Testis (tissue), 3 donors: ENCODE measurements around the gene PAX4. TPM values are rescaled to one million over a fixed set of nuclear protein-coding genes. Genes with fewer than 3 reads are reported as not detected.

Experiments used
- DNase-seq: peaks from one replicate; pipeline ENCODE4 v3.0.0-alpha.2; 2019
- H3K27ac ChIP-seq, 2 donors: fragments of 200-600 bp; sonication (generic); one replicate each; pipeline ENCODE4 v1.5.1; 2019
- H3K27me3 ChIP-seq: fragments of 200-600 bp; sonication (generic); one replicate; pipeline ENCODE4 v1.5.1; 2019
- H3K36me3 ChIP-seq: fragments of 200-600 bp; sonication (generic); one replicate; pipeline ENCODE4 v1.5.1; 2017; ENCODE audit warnings: low read depth; ENCODE audit errors: missing control alignments
- H3K4me1 ChIP-seq: fragments of 200-600 bp; sonication (generic); one replicate; pipeline ENCODE4 v1.5.1; 2019
- H3K4me3 ChIP-seq, 2 donors: fragments of 200-600 bp; sonication (generic); one replicate each; pipeline ENCODE4 v1.5.1; 2017 to 2019
- H3K9me3 ChIP-seq: fragments of 200-600 bp; sonication (generic); one replicate; pipeline ENCODE4 v1.5.1; 2017
- POLR2A ChIP-seq: fragments of 450-650 bp; IDR thresholded peaks from one replicate; pipeline ENCODE4 v1.6.1; 2017; ENCODE audit warnings: antibody characterized with exemption, mild to moderate bottlenecking, moderate library complexity
- WGBS, 2 donors: methylation state at CpG; one replicate each; pipeline ENCODE4 v1.1.5; 2018; 5-methylcytosine and 5-hydroxymethylcytosine counted together
- intact Hi-C: fragments of 100-400 bp; cut with DNase I; formaldehyde crosslinking; loops from one replicate; pipeline ENCODE4 v1.15.1; 2023; ENCODE audit warnings: low total_unique reads
- polyA plus RNA-seq: library from polyadenylated mRNA; stranded (reverse); fragments of 350-450 nt; fragmentation: Illumina TruSeq; extraction: RNeasy Lipid Tissue Mini Kit (QIAGEN cat#74804); gene quantifications from one replicate; pipeline ENCODE4 v1.2.3, GENCODE V29; 2014; ENCODE audit warnings: low read depth, low replicate concordance; ENCODE audit not compliant: insufficient read depth
- total RNA-seq, 2 donors: library from RNA; depleted of rRNA; stranded (reverse); fragments of >200 nt; gene quantifications; one replicate each; pipeline ENCODE4 v1.2.3, GENCODE V29; 2016
- TF ChIP-seq, protein P1 (sequence below), 3 experiments: fragments of 450-650 bp in 2 of 3; fragments of 200-600 bp in 1 of 3; sonication (generic) in 1 of 3; IDR thresholded peaks; one replicate each; pipeline ENCODE4 v1.5.1; 2016 to 2019; ENCODE audit warnings: antibody characterized with exemption in 3 of 3, mild to moderate bottlenecking in 2 of 3, moderate library complexity in 1 of 3

Gene PAX4
- total and polyA plus RNA-seq, 3 donors from 2014 or later, result 0.50 to 0.95 (median 0.55) TPM

DNA sequence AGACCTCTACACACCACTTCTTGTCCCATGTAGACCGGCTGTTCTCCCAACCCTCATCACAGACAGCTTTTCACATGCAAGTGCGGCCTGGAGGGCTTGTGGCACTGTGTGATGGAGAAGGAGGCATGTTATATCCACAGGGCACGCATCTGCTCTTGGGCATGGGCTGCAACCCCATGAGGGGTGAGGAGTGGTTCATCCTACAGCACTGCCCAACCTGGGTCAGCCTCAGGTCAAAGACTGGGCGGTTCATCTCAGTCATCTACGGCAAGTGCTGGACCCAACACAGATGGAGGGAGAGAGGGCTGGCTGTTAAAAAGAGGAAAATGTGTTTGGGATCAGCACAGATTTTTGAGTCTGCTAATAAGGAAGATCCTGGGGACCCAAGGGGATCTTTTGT lies 22.2 kb downstream of the PAX4 start:
- TF ChIP-seq, protein P1, sequence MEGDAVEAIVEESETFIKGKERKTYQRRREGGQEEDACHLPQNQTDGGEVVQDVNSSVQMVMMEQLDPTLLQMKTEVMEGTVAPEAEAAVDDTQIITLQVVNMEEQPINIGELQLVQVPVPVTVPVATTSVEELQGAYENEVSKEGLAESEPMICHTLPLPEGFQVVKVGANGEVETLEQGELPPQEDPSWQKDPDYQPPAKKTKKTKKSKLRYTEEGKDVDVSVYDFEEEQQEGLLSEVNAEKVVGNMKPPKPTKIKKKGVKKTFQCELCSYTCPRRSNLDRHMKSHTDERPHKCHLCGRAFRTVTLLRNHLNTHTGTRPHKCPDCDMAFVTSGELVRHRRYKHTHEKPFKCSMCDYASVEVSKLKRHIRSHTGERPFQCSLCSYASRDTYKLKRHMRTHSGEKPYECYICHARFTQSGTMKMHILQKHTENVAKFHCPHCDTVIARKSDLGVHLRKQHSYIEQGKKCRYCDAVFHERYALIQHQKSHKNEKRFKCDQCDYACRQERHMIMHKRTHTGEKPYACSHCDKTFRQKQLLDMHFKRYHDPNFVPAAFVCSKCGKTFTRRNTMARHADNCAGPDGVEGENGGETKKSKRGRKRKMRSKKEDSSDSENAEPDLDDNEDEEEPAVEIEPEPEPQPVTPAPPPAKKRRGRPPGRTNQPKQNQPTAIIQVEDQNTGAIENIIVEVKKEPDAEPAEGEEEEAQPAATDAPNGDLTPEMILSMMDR (IDR thresholded peaks at IDR 0.05), result no peak
- no peak for TF ChIP-seq POLR2A
- no peak overlapping the region for H3K4me3 ChIP-seq
- H3K27ac ChIP-seq, result no peak overlapping the region
- H3K36me3 ChIP-seq, result no peaks in the 10 kb centered on the region
- DNase-seq, result no peak
- intact Hi-C loops, result no loop called here
- 76 to 93% methylated on average over 5 of the region's 5 CpGs for WGBS, 2 donors
- H3K4me1 ChIP-seq, result no peaks in the 10 kb centered on the region
- H3K27me3 ChIP-seq, result no peaks in the 10 kb centered on the region
- H3K9me3 ChIP-seq, result no peaks in the 10 kb centered on the region

DNA sequence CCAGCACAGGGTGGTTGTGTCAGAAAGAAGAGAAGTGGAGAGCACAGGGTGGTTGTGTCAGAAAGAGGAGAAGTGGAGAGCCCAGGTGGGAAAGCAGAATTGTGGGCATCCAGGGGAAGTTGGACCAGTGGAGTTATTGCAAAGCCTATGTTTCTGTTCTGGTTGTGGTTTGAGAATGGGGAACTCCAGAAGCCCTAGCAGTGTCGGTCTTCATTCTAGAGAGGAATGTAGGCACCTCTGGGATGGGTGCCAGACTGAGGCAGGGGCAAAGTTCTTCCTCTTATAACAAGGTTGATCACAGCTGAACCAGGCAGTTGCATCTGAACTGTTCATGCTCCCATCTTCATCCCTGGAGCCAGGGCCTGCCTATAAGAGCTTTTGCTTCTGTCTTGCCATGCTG lies 23.5 kb downstream of the PAX4 start:
- no peak overlapping the region for H3K27ac ChIP-seq
- DNase-seq, result no peak
- 80 to 81% methylated on average over 1 of the region's 1 CpG for WGBS, 2 donors
- TF ChIP-seq, protein P1 (IDR thresholded peaks at IDR 0.05), result no peak
- TF ChIP-seq POLR2A, result no peak
- H3K9me3 ChIP-seq, result no peaks in the 10 kb centered on the region
- H3K36me3 ChIP-seq, result no peaks in the 10 kb centered on the region
- no peak overlapping the region for H3K4me3 ChIP-seq
- H3K27me3 ChIP-seq, result no peaks in the 10 kb centered on the region
- intact Hi-C loops, result no loop called here
- H3K4me1 ChIP-seq, result peaks cover 4% of the 10 kb centered on the region

DNA sequence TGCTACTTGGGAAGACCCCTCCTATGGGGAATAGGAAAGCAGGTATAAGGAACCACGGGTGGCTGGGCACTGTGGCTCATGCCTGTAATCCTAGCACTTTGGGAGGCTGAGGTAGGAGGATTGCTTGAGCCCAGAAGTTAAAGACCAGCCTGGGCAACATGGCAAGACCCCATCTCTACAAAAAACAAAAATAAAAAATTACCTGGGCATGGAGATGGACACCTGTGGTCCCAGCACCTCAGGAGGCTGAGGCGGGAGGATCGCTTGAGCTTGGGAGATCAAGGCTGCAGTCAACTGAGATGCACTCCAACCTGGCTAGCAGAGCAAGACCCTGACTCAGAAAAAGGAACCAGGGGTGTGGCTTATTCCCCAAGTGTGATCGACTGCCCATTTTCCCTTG lies 25.4 kb downstream of the PAX4 start:
- no peaks in the 10 kb centered on the region for H3K36me3 ChIP-seq
- no peak overlapping the region for H3K4me3 ChIP-seq
- no peaks in the 10 kb centered on the region for H3K27me3 ChIP-seq
- H3K9me3 ChIP-seq, result no peaks in the 10 kb centered on the region
- TF ChIP-seq, protein P1 (IDR thresholded peaks at IDR 0.05), result no peak
- TF ChIP-seq POLR2A, result no peak
- DNase-seq, result no peak
- no peak overlapping the region for H3K27ac ChIP-seq
- intact Hi-C loops, result no loop called here
- peaks cover 13% of the 10 kb centered on the region for H3K4me1 ChIP-seq
- 80 to 83% methylated on average over 4 of the region's 4 CpGs for WGBS, 2 donors

DNA sequence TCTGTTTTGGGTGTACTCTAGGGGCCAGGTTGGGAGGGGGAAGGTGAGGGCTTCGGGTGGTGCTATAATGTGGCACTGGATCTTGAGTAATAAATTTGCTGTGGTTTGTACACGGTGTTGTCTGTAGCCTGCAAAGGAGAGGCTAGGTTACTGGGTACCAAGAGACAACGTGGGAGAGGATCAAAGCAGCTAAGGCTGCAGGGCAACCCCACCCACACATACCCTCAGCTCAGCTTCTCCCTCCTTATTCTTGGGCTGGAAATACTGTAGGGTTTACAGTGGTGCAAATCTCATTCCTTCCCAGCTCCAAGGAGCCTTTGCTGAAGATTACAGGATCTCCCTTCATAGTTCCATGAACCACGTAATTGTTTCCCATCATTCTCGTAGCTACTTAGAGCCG lies 26.4 kb downstream of the PAX4 start:
- no peak for DNase-seq
- no peaks in the 10 kb centered on the region for H3K36me3 ChIP-seq
- H3K4me1 ChIP-seq, result peaks cover 18% of the 10 kb centered on the region
- WGBS, 2 donors, result 84 to 87% methylated on average over 6 of the region's 6 CpGs
- intact Hi-C loops, result no loop called here
- no peak overlapping the region for H3K27ac ChIP-seq
- TF ChIP-seq POLR2A, result no peak
- TF ChIP-seq, protein P1 (IDR thresholded peaks at IDR 0.05), result no peak
- no peaks in the 10 kb centered on the region for H3K27me3 ChIP-seq
- no peak overlapping the region for H3K4me3 ChIP-seq
- no peaks in the 10 kb centered on the region for H3K9me3 ChIP-seq

DNA sequence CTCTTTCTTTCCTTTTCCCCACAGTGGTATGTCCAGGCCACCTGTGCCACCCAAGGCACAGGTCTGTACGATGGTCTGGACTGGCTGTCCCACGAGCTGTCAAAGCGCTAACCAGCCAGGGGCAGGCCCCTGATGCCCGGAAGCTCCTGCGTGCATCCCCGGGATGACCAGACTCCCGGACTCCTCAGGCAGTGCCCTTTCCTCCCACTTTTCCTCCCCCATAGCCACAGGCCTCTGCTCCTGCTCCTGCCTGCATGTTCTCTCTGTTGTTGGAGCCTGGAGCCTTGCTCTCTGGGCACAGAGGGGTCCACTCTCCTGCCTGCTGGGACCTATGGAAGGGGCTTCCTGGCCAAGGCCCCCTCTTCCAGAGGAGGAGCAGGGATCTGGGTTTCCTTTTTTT lies 26.8 kb downstream of the PAX4 start:
- no peak for DNase-seq
- H3K4me3 ChIP-seq, result no peak overlapping the region
- peaks cover 18% of the 10 kb centered on the region for H3K4me1 ChIP-seq
- 87 to 94% methylated on average over 6 to 7 of the region's 7 CpGs for WGBS, 2 donors
- intact Hi-C loops, result no loop called here
- no peaks in the 10 kb centered on the region for H3K36me3 ChIP-seq
- no peaks in the 10 kb centered on the region for H3K27me3 ChIP-seq
- no peak overlapping the region for H3K27ac ChIP-seq
- TF ChIP-seq, protein P1 (IDR thresholded peaks at IDR 0.05), result no peak
- no peak for TF ChIP-seq POLR2A
- H3K9me3 ChIP-seq, result no peaks in the 10 kb centered on the region
